Hematopoietic multipotent progenitor cell (in vitro differentiated cells): ENCODE data around the gene SH3BGRL2. TPM values are rescaled to one million over a fixed set of nuclear protein-coding genes. Genes with fewer than 3 reads are reported as not detected.
A peak's percentile ranks its signal among the peaks of the same experiment; 100 is the strongest.
"Not testable (repeated sequence)": the region's sequence is repeated elsewhere in the genome, so short reads cannot be mapped to it uniquely, and the experiment has no call there.

Experiments
- DNase-seq, 3 donors: peaks; one replicate each; pipeline ENCODE4 v3.0.0-alpha.2; 2011 to 2015; ENCODE audit warnings: low read depth in 2 of 3, low spot score in 2 of 3
- total RNA-seq: library from RNA; depleted of rRNA; stranded (reverse); fragments of >200 nt; gene quantifications from one replicate; pipeline ENCODE4 v1.2.3, GENCODE V29; 2012

The SH3BGRL2 gene
- total RNA-seq, 1 donor: 4.6 TPM

DNA sequence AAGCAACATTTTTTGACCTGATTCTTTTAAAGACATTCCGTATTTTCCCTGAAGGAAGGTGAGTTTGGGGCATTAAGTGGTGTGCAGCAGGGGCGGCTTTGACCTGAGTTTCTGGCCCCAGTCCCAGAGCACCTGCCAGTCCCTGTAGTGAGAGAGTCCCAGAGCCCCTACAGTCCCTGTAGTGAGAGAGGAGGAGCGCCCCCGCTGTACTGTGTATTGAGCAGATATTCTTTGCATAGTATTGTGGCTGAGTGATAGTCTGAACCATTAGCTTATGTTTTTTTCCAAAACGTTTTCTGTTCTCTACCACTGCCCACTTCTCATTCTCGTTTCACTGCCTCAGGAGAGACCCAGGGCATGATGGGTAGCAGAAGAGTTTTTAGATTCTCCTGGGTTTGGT, 17.2 kb upstream of the SH3BGRL2 start:
- no peak for DNase-seq

DNA sequence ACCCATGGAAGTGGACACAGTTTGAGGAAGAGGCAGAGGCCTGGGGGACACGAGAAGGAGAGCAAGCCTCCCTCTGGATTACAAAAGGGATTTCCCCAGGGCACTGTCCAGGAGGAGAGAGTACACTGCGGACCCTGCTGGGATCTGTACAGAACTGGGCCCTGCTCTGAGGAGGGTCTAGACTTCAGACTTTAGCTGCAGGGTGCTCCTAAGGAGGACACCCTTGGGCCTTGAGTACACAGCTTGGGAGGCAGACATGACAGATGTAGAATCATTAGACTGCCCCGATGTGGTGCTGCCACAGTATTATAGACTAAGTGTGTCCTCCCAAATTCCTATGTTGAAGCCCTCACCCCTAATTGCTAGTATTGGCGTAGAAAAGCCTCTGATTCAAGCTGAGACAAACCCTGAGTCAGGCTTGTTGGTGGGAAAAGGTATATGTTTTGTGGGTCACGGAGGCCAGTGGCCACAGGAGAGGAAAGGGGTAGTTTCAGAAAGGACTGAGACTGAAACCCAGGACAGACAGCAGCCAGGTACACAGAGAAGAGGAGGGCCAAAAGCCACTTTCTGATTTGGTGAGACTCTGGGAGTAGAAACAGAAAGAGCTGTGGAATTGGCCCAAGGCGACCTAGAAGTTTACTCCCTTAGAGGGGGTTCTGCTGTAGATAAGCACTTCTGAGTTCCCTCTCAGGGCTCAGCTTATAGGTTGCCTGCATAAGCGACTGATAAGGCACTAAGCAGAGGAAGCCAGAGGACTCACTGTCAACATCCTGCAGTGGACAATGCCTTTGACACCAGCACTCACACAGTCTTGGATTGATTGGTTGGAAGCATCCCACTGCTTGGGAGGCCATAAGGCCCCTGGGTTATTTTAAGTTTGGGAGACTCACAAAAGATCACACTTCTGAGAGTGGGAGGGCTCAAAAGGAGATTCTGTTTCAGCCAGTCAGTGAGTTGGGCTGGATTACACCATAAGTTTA, 16.5 kb upstream of the SH3BGRL2 start:
- DNase-seq: no peak

DNA sequence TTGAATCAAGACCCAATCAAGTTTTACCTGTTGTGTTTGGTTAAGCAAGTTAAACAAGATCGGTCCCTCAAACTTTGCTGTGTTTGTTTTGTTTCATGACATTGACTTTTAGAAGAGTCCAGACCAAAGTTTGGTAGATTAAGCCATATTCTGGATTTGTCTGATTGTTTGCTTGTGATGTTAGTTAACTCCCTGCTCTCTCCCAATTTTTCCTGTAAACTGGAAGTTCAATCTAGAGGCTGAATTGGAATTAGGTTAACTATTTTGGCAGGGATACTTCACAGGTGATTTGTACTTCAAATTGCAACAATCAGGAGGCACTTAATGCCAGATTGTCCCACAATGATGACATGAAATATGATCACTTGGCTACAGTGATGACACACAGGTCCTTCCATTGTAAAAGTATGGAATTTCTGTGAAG, 13.6 kb upstream of the SH3BGRL2 start:
- DNase-seq: no peak

DNA sequence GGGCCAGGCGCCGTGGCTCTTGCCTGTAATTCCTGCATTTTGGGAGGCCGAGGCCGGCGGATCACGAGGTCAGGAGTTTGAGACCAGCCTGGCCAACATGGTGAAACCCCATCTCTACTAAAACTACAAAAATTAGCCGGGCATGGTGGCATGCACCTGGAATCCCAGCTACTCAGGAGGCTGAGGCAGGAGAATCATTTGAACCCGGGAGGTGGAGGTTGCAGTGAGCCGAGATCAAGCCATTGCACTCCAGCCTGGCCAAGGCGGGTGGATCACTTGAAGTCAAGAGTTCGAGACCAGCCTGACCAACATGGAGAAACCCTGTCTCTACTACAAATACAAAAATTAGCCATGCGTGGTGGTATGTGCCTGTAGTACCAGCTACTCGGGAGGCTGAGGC, 12.7 kb upstream of the SH3BGRL2 start:
- not testable (repeated sequence) for DNase-seq

DNA sequence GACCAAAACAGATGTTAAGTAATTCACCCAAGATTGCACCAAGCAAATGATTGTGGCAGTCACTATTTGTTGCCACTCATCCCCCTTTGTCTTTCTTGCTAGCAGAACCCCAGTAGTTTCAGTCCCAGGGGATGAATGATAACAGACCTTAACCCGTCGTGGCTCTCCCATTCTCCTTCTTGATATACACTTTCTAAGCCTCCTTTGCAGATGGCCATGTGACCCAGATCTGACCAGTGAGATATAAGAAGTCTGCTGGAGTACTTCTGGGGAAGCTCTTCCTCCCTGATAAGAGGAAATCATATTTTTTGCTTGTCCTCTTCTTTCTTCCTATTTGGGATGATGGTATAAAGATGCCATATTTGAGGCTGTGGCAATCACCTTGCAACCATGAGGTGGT, 9.6 kb upstream of the SH3BGRL2 start:
- no peak for DNase-seq

DNA sequence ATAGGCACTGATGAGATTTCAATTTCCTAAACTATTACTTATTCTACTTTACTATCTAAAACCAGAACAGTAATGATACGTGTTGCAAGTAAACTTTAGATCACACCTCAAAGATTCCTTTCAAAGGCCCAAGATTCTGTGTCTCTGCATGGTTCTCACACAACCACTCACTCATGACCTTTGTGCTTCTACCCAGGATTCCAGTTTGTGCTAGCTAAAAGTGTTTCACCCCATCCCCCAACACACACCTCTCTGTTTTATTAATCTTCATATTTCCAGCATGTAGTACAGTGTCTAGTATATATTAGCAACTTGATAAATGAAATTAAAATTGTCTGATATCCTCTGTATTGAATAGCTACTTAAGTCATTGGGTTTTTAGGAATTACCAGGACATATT, 8.8 kb upstream of the SH3BGRL2 start:
- no peak for DNase-seq

DNA sequence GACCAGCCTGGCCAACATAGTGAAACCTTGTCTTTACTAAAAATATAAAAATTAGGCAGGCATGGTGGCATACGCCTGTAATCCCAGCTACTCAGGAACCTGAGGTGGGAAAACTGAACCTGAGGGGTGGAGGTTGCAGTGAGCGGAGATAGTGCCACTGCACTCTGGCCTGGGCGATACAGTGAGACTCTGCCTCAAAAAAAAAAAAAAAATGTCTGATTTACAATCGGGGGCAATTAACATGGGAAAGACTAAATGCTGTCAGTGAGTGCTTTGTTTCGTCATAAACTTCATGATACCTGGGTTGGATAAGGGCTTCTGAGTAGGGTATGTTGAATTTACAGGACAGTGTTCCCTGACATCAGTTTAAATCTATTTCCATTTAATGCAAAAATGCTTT, 8.0 kb upstream of the SH3BGRL2 start:
- DNase-seq: no peak

DNA sequence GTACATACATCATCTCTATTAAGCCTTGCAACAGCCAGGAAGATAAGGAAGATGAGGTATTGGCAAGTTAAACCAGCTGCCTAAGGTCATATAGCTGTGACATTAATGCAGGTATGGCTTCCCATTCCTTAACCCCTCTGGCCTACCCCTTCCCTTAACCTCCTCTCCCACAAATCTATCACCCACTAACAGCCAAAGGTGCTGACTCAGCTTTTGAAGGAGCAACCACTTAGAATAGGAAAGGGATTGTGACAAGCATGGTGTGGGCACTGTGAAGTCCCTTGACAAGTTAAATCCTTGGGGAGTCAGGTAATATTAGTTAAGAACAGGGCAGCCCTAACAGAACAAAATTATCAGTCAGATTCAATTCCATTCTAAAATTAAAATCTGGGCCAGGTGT, 5.4 kb upstream of the SH3BGRL2 start:
- DNase-seq: no peak

DNA sequence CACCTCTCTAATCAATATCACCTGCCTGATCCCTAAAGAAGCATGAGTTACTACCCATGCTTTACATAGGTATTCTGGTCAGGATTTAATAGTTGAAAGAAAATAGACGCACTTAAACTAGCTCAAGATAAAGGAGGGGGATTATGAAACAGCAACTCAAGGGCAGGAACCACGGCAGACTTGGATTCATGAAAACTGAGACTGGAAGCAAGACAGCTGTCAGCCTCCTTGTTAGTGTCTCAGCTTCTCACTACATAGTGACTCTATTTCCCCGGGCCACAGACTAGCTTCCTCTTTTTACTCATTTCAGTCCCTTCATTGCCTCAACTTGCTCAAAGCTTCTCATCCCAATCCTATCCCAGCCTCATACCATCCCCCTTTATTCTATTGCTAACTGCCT, 4.3 kb upstream of the SH3BGRL2 start:
- DNase-seq: no peak

DNA sequence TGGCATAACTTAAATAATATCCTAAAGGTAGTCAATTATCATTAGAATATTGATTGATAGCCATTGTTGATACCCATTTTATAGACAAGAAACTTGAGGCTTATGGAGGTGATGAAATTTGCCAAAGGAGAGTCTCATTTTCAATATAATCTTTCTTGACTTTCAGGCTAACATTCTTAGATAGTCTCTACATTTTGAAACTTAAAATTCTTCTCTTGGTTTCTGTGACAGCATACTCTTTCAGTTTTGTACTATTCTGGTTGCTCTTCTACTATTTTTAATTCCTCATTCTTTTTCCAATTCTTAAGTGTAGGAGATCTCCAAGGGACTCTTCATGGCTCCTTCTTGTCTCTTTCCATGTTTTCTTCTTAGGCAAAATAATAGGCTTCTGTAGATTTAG, 3.7 kb upstream of the SH3BGRL2 start:
- no peak for DNase-seq

DNA sequence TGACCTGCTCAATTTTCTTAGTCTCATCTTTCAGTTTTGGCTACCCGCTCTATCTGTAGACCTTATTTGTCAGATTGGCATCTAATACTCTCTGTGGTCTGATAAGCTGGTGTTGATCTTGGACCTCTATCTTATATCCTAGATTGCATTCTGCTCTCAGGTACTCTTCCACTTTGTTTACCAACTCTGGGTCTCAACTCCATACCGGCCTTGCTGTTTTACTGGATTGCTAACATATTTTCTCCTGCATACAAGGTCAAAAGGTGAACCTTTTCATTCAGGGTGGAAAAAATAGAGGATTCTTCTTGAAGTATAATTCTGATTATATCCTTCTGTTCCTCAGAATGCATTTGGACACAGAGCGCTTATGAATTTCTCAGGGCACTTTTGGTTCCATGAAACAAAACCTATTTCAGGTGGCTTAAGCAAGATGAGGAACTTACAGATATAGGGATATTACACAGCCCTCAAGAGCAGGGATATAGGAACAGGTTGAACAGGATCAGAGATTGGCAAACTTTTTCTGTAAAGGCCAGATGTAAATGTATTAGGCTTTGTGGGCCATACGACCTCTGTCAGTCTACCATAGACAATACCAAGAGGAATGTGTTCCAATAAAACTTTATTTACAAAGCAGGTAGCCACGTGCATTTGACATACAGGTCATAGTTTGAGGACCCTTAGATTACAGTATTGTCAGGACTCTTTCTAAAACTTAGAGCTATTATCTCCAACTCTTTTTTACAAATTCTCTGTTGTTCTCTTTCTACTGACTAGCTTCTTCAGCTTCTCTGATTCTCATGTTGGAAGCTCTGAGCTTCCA, 2.5 kb upstream of the SH3BGRL2 start:
- no peak for DNase-seq

DNA sequence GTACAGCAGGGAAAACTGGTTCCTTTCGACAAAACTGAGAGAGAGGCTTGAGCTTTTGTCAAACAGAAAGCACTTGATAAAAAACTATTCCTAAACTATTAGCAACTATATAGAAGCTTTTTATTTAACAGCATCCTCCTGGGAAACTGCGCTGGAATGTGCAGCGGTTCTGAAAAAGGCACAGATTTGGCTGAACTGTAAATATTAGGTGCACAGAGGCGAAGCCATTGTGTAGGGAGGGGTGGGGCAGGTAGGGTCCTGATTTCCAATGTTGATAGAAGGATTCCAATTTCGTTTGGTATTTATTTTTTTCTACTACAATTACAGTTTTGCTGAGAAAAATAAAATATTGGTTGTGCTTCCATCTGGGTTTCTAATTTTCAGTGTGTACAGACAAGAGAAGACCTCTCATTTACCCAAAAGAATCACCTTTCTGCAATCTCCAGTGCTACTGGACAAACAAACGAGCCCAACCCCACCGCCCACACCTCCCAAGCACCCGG, 698 bp upstream of the SH3BGRL2 start:
- DNase-seq: no peak

DNA sequence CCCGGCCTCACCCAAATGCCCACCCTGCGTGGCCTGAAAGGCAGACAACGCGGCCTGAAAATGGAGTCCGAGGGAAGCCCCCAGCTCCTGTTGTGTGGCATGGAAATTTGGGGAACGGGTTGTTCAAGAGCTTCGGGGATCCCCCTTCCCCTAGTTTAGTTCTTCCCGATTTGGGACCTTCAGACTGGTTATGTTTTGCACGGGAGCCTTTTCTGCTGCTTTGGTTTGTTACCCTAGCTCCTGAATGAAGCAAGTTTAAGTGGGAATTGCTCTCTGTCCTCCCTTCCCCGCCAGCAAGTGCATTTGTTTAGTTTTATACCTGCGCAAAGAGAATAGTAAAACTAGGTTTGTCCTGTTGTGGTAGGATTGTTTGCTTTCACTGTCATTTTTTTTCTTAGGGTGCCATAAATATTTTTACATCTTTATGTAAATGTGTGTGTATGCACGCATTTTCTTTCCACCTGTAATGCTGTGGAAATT, 604 bp downstream of the SH3BGRL2 start:
- peak in 2 of 3 donors; percentile 12 to 14 for DNase-seq

DNA sequence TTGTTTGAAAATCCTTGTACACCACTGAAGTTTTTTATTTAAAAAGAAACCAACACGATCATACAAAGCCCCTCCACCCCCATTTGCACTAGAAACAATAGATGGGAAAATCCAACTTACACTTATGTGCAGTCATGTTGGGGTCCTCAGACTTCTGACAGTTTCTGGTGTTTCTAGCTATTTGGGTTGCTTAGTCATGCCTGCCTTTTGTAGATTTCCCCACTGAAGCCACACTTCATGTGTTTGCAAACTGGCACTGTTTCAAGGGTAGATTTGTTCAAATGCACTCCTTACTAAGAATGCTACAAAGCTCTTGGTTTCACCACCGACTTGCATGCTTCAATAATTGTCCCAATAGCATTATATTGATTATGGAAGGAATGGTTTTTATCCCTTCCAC, 1.5 kb downstream of the SH3BGRL2 start:
- peak in 2 of 3 donors; percentile 51 to 72 for DNase-seq

DNA sequence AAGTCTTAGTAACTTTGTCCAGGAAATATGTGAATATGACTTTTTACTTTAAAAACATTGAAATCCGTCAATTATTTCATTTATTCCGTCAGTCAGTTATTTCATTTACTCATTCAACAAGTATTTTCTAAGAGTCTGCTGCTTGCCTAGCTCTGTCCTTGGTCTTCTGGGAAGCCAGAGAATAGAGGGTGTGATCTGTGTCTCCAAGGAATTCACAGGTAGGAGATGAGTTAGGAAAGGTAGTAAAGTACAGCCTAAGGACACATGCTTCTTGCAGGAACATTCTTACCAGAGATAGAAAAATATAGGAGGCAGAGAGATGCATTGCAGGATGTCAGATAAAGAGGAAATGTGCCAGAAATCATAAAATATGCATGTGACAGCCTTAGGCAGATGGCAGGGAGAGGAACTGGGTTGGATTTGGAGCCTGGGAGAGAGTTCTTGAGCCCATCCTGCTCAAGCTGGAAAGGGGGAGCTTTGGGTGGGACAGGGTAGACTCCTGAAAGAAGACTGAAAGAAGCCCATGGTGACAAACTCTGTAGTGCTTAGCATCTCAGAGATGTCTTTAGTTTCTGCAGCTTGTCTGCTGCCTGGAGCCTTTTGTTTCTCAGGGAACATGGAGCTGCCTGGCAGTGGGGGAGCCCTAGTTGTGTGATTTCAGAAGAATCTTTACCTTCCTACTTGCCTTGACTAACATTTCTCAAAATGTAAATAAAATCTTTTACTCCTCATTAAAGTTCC, 3.5 kb downstream of the SH3BGRL2 start:
- no peak for DNase-seq

DNA sequence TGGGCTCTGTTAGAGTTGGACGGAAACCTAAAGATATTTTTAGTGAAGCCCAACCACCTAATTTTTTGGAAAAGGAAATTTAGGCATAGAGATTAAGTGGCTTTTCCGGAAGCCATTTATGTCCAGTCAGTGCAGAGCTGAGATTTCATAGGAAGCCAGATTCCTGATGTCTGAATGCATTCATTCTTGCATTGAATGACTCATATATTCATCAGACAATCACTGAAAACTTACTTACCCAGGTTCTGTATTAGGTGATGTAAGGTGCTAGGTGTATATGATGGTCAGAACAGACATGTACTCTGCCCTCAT, 4.1 kb downstream of the SH3BGRL2 start:
- DNase-seq: no peak

DNA sequence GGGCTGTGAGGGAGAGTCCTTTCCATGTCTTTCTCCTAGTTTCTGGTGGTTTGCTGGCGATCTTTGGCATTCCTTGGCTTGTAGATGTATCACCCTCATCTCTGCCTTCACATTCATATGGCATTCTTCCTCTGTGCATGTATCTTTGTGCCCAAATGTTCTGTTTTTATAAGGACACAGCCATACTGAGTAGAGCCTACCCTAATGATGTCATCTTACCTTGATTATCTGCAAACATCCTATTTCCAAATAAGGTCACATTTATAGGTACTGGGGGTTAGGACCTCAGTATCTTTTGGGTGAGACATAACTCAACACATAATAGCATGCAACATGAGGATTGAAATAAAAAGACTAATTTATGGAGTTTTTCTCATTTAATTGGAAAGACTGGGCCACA, 5.5 kb downstream of the SH3BGRL2 start:
- no peak for DNase-seq

DNA sequence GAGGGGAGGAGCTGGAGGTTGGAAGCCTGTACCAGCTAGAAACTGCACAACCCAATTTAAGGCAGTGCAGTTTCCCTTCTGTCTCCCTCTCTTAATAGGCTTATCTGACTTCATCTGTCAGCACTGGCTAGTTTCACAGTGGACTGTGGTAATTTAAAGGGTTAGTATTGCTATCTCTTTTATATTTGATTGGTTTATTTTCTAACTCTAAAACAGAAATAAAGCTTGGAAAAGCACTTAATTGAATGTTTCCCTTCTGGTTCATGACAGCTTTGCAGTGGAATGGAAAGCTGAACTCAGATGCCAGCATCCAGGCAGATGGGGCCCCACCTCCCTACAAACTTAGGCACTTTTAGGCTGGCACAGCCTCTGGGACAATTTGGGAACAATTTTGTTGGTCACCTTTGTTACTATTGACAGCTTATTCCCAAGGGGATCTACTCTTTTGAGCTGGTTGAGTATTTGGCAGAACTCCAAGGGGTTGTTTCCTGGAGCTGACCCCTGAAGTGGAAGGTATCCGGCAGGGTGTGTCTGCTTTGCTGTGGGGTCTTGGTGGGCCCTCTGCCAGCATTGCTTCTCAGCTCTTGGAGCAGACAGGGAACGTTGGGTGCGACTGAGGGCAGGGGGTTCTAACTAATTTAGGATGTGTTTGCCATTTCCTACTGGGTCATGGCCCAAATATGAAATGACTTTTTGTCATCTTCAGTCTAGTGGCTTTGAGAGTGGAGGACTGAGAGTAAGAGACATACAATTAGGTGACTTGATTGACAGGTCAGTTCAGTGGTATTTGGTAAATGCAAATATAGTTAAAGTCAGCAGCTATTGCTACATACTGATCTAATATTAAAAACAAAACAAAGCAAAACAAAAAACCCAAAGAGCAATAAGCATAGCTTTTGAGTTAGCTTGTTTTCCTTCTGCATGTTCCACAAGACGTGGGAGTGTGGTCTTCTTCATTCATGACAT, 9.3 kb downstream of the SH3BGRL2 start:
- no peak for DNase-seq

DNA sequence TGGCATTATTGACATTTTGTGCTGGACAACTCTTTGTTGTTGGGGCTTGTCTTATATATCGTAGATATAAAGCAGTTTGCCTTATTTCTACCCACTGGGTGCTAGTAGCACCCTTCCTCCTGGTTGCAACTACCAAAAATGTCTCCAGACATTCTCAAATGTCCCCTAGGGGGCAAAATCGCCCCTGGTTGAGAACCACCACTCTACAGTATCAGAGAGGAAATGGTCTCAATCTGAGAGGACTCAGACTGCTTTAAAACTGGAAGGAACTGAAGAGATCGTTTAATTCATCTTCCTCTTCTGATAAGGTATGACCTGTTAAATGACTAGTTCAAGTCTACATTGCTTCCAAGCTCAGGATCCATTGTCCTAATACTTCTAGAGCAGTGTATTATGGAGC, 14.9 kb downstream of the SH3BGRL2 start:
- peak in 2 of 3 donors; percentile 23 to 63 for DNase-seq

DNA sequence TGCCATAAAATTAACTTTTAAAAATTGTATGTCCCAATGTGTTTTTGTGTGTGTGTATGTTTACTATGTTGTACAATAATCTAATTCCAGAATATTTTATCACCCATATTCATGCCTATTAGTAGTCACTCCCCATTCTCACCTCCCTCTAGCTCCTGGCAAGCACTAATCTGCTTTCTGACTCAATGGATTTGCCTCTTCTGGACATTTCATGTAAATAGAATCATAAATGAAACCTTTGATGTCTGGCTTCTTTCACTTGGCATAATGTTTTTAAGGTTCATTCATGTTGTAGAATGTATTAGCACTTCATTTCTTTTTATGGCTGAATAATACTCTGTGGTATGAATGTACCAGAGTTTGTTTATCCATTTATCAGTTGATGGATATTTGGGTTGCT, 15.4 kb downstream of the SH3BGRL2 start:
- DNase-seq: no peak
